ENCODE data around the gene CBX1.

DNA sequence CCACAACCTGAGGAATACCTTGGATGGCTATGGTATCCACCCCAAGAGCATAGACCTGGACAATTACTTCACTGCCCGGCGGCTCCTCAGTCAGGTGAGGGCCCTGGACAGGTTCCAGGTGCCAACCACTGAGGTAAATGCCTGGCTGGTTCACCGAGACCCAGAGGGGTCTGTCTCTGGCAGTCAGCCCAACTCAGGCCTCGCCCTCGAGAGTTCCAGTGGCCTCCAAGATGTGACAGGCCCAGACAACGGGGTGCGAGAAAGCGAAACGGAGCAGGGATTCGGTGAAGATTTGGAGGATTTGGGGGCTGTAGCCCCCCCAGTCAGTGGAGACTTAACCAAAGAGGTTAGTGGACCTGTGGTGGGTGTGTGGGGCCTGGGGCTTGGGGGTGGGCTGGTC, 50.0 kb downstream of the CBX1 start:
- TF ChIP-seq, protein P1, sequence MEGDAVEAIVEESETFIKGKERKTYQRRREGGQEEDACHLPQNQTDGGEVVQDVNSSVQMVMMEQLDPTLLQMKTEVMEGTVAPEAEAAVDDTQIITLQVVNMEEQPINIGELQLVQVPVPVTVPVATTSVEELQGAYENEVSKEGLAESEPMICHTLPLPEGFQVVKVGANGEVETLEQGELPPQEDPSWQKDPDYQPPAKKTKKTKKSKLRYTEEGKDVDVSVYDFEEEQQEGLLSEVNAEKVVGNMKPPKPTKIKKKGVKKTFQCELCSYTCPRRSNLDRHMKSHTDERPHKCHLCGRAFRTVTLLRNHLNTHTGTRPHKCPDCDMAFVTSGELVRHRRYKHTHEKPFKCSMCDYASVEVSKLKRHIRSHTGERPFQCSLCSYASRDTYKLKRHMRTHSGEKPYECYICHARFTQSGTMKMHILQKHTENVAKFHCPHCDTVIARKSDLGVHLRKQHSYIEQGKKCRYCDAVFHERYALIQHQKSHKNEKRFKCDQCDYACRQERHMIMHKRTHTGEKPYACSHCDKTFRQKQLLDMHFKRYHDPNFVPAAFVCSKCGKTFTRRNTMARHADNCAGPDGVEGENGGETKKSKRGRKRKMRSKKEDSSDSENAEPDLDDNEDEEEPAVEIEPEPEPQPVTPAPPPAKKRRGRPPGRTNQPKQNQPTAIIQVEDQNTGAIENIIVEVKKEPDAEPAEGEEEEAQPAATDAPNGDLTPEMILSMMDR (conservative IDR thresholded peaks at IDR 0.05; ENCODE audit: low read length), result no peak
- no peak for TF ChIP-seq EZH2phosphoT487 (IDR thresholded peaks at IDR 0.05; ENCODE audit: borderline replicate concordance)
